PC-9 (cell line): ENCODE measurements around the gene C10orf143. TPM values are rescaled to one million over a fixed set of nuclear protein-coding genes. Genes with fewer than 3 reads are reported as not detected.

Source experiments
- BruUV-seq: library from RNA; stranded (reverse); fragments of 400-500 nt; replicated peaks from 2 replicates; lab custom pipeline; 2021; lab: Mats Ljungman, UMichigan
- CTCF ChIA-PET: fragments of 300-600 bp; sonication (Branson Sonifier 250); formaldehyde crosslinking; loops from one replicate; lab custom pipeline; 2022; ENCODE audit warnings: antibody characterized with exemption; lab: Charles Lee
- POLR2A ChIA-PET: fragments of 300-600 bp; sonication (Branson Sonifier 250); formaldehyde crosslinking; loops from one replicate; lab custom pipeline; 2022; ENCODE audit warnings: antibody characterized with exemption; ENCODE audit not compliant: unreplicated experiment; lab: Charles Lee
- DNase-seq, 2 experiments: peaks; one replicate each; pipeline versions ENCODE4 v3.0.0 to v3.0.0-alpha.2; 2015 to 2022; ENCODE audit warnings: mixed read lengths in 1 of 2
- H2AFZ ChIP-seq: fragments of 200-600 bp; sonication (generic); 2 replicates; pipeline ENCODE4 v1.8.1; 2017; ENCODE audit warnings: antibody characterized with exemption
- H3F3A ChIP-seq: fragments of 200-600 bp; sonication (generic); 2 replicates; pipeline ENCODE4 v1.8.1; 2017; ENCODE audit warnings: antibody characterized with exemption, mild to moderate bottlenecking, low read depth; ENCODE audit not compliant: insufficient read depth
- H3K27ac ChIP-seq: fragments of 200-600 bp; sonication (generic); 2 replicates; pipeline ENCODE4 v1.6.1; 2016; ENCODE audit warnings: mixed run types
- H3K27me3 ChIP-seq: fragments of 200-600 bp; sonication (generic); 2 replicates; pipeline ENCODE4 v1.6.1; 2016; ENCODE audit warnings: low read depth, mixed run types; ENCODE audit not compliant: insufficient read depth
- H3K36me3 ChIP-seq: fragments of 200-600 bp; sonication (generic); 2 replicates; pipeline ENCODE4 v1.6.1; 2016; ENCODE audit warnings: low read depth, mixed run types
- H3K4me1 ChIP-seq: fragments of 200-600 bp; sonication (generic); replicated peaks from 2 replicates; pipeline ENCODE4 v1.6.1; 2016; ENCODE audit warnings: mixed run types; ENCODE audit not compliant: insufficient read depth
- H3K4me2 ChIP-seq: fragments of 200-600 bp; sonication (generic); 2 replicates; pipeline ENCODE4 v1.6.1; 2017; ENCODE audit warnings: mixed run types
- H3K4me3 ChIP-seq: fragments of 200-600 bp; sonication (generic); 2 replicates; pipeline ENCODE4 v1.6.1; 2016; ENCODE audit warnings: mixed run types
- H3K79me2 ChIP-seq: fragments of 200-600 bp; sonication (generic); 2 replicates; pipeline ENCODE4 v1.6.1; 2017; ENCODE audit warnings: low read depth, mixed run types
- H3K9me2 ChIP-seq: fragments of 200-600 bp; sonication (generic); 2 replicates; pipeline ENCODE4 v1.8.1; 2017; ENCODE audit warnings: mild to moderate bottlenecking; ENCODE audit not compliant: insufficient read depth
- H3K9me3 ChIP-seq: fragments of 200-600 bp; sonication (generic); 2 replicates; pipeline ENCODE4 v1.8.1; 2016; ENCODE audit warnings: low read depth; ENCODE audit not compliant: insufficient read depth
- H4K20me1 ChIP-seq: fragments of 200-600 bp; sonication (generic); 2 replicates; pipeline ENCODE4 v1.8.1; 2017; ENCODE audit not compliant: insufficient read depth
- EZH2 ChIP-seq: fragments of 200-600 bp; sonication (generic); IDR thresholded peaks from 2 replicates; pipeline ENCODE4 v1.8.0; 2017; ENCODE audit warnings: antibody characterized with exemption, low read depth
- intact Hi-C: fragments of 100-400 bp; cut with micrococcal nuclease; formaldehyde crosslinking; loops from one replicate; pipeline ENCODE4 v1.10.0; 2022; ENCODE audit not compliant: unreplicated experiment
- total RNA-seq: library from RNA; stranded (reverse); gene quantifications from 2 replicates; pipeline ENCODE4 v1.2.3, GENCODE V29; 2021
- TF ChIP-seq, protein P1 (sequence below): fragments of 200-600 bp; sonication (generic); conservative IDR thresholded peaks from 2 replicates; pipeline ENCODE4 v1.6.1; 2017; ENCODE audit warnings: mixed run types, antibody characterized with exemption, mild to moderate bottlenecking, moderate library complexity

C10orf143 gene
- total RNA-seq, 1 experiment from 2014 or later = 2.8 TPM

DNA sequence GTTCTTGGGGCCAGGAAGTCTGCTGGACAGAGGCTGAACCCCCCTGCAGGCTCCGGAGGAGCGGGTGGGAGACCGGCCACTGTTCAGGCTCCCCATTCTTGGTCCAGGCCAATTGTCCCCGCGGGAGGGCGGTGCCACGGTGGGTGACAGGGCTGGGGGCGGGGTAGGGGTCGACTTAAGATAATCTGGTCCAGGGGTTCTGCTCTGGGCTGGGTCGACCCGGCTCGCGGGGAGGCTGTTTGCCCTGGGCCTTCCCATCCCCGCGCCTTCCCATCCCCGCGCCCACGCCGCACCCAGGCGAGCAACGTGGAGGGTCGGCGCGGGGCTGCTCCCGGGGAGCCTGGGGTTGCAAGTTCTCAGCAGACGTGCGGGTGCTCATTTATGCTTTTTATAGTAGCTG, 18.3 kb upstream of the C10orf143 start:
- no peaks in the 10 kb centered on the region for H3K36me3 ChIP-seq
- CTCF ChIA-PET = no interaction called here
- DNase-seq = no peak
- H3K4me1 ChIP-seq = no peaks in the 10 kb centered on the region
- POLR2A ChIA-PET = no interaction called here
- H3F3A ChIP-seq = no peaks in the 10 kb centered on the region
- H2AFZ ChIP-seq = no peak overlapping the region
- no peaks in the 10 kb centered on the region for H3K9me3 ChIP-seq
- BruUV-seq = no TSS peak
- H3K27ac ChIP-seq = no peak overlapping the region
- intact Hi-C loops = loop anchor here (10.0 kb wide), 1 partner anchor 1094 kb away; no protein-coding TSS in a partner anchor
- H4K20me1 ChIP-seq = no peaks in the 10 kb centered on the region
- no peak overlapping the region for H3K4me3 ChIP-seq
- H3K4me2 ChIP-seq = no peak overlapping the region
- no peaks in the 10 kb centered on the region for H3K9me2 ChIP-seq
- no peaks in the 10 kb centered on the region for H3K79me2 ChIP-seq
- H3K27me3 ChIP-seq = no peaks in the 10 kb centered on the region
- TF ChIP-seq, protein P1, sequence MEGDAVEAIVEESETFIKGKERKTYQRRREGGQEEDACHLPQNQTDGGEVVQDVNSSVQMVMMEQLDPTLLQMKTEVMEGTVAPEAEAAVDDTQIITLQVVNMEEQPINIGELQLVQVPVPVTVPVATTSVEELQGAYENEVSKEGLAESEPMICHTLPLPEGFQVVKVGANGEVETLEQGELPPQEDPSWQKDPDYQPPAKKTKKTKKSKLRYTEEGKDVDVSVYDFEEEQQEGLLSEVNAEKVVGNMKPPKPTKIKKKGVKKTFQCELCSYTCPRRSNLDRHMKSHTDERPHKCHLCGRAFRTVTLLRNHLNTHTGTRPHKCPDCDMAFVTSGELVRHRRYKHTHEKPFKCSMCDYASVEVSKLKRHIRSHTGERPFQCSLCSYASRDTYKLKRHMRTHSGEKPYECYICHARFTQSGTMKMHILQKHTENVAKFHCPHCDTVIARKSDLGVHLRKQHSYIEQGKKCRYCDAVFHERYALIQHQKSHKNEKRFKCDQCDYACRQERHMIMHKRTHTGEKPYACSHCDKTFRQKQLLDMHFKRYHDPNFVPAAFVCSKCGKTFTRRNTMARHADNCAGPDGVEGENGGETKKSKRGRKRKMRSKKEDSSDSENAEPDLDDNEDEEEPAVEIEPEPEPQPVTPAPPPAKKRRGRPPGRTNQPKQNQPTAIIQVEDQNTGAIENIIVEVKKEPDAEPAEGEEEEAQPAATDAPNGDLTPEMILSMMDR = no peak
- TF ChIP-seq EZH2 = no peak

DNA sequence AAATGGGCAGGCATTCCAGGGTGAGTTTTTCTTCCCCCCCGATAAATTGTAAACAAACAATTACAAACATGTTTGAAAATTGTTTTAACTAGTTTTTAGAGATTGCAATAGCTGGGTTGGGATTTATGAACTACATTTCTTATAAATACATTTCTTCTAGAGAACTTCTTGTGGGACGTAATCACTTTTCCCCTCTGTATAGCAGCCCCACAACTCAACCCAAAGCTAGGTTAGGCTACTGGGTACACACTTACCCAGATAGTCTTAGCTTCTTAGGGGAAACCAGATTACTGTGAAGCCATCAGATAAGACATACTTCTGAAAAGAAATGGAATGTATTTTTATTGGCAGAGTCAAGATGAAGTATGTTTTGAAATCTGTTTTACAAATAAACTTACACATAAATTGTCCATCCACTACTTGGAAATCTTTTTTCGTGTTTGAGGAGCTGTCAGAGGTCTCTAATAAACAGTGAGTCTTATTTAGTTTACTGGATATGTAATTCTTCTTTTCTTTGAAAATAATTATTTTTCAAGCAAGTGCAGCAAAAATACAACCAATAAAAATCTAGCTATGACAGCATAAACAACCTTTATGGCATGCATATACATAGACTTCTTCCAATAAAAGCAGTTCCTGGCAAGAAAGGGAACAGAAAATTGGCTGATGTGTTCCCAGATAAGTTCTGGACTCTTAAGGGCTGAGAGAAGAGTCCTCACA, 17.6 kb upstream of the C10orf143 start:
- intact Hi-C loops = loop anchor here (10.0 kb wide), 1 partner anchor 1093 kb away; no protein-coding TSS in a partner anchor
- POLR2A ChIA-PET = no interaction called here
- H4K20me1 ChIP-seq = no peaks in the 10 kb centered on the region
- H3K4me3 ChIP-seq = no peak overlapping the region
- no TSS peak for BruUV-seq
- TF ChIP-seq, protein P1 = no peak; the same call in 1 of the 2 replicates
- no peak for TF ChIP-seq EZH2
- H3K4me1 ChIP-seq = no peaks in the 10 kb centered on the region
- no peak overlapping the region for H3K4me2 ChIP-seq
- no peaks in the 10 kb centered on the region for H3F3A ChIP-seq
- no peak overlapping the region for H3K27ac ChIP-seq
- H3K9me3 ChIP-seq = no peaks in the 10 kb centered on the region
- H3K9me2 ChIP-seq = no peaks in the 10 kb centered on the region
- no peaks in the 10 kb centered on the region for H3K27me3 ChIP-seq
- H3K36me3 ChIP-seq = no peaks in the 10 kb centered on the region
- H2AFZ ChIP-seq = no peak overlapping the region
- no peak for DNase-seq
- CTCF ChIA-PET = interaction anchor here (0.9 kb wide), 1 partner anchor 19 kb away, joined by 3 read pairs; no protein-coding TSS in a partner anchor
- no peaks in the 10 kb centered on the region for H3K79me2 ChIP-seq

DNA sequence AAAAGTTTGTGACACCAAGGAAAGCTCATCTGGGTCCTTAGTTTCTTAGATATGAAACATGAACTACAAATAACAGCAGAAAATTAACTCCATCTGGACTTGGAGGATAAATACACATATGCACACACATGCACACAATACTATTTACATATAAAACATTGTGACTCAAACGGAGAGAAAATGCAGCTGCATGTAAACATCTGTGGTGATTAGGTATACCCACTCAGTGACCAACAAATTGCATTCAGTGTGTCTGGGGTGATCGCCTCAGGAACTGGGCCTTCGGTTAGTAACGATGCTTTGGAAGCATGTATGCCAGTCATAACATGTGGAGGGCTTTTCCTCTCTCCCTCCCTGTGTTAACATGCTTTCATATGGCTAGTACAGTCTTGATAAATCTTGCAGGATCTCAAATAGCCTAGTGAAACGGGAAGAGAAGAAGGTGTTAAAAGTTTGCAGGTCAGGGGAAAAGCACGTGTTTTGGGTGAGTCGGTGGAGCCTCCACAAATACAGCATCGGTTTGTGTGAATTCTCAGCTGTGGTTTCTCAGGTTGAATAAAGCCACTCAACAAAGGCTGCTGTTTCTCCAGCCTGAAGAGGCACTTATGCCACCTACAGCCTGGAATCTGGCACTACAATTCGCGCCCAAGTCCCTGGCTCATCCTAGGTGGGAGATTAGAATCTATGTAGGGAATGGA, 16.9 kb upstream of the C10orf143 start:
- TF ChIP-seq, protein P1 = peak; percentile 63
- no peak for TF ChIP-seq EZH2
- no peaks in the 10 kb centered on the region for H3K27me3 ChIP-seq
- no peaks in the 10 kb centered on the region for H3K79me2 ChIP-seq
- H4K20me1 ChIP-seq = no peaks in the 10 kb centered on the region
- no peak overlapping the region for H3K4me3 ChIP-seq
- H2AFZ ChIP-seq = no peak overlapping the region
- H3K9me3 ChIP-seq = no peaks in the 10 kb centered on the region
- no TSS peak for BruUV-seq
- CTCF ChIA-PET = interaction anchor here (0.9 kb wide), 1 partner anchor 18 kb away, joined by 3 read pairs; no protein-coding TSS in a partner anchor
- no peaks in the 10 kb centered on the region for H3K36me3 ChIP-seq
- intact Hi-C loops = loop anchor here (10.0 kb wide), 1 partner anchor 1093 kb away; no protein-coding TSS in a partner anchor
- no peaks in the 10 kb centered on the region for H3K4me1 ChIP-seq
- POLR2A ChIA-PET = no interaction called here
- H3F3A ChIP-seq = no peaks in the 10 kb centered on the region
- DNase-seq = peak in 1 of 2 experiments; percentile 47
- no peak overlapping the region for H3K4me2 ChIP-seq
- no peaks in the 10 kb centered on the region for H3K9me2 ChIP-seq
- H3K27ac ChIP-seq = no peak overlapping the region
